Omental fat pad (tissue), 4 donors: Measurements from ENCODE around the gene RUVBL1. TPM values are rescaled to one million over a fixed set of nuclear protein-coding genes. Genes with fewer than 3 reads are reported as not detected.

Experiments
- ATAC-seq: fragments of 150-250 bp; one replicate; pipeline ENCODE4 v1.9.1; 2016; ENCODE audit warnings: mild to moderate bottlenecking, moderate library complexity; ENCODE audit not compliant: low FRiP score
- DNase-seq: peaks from one replicate; pipeline ENCODE4 v3.0.0-alpha.2; 2019; ENCODE audit warnings: low spot score
- total RNA-seq, 4 donors: library from RNA; depleted of rRNA; stranded (reverse); fragments of >200 nt; gene quantifications; one replicate each; pipeline ENCODE4 v1.1.0, GENCODE V29; 2016
- TF ChIP-seq, protein P1 (sequence below), 3 donors: fragments of 450-650 bp; IDR thresholded peaks; one replicate each; pipeline ENCODE4 v1.5.1; 2016 to 2017; ENCODE audit warnings: antibody characterized with exemption in 3 of 3, mild to moderate bottlenecking in 3 of 3, moderate library complexity in 2 of 3

Gene RUVBL1
- total RNA-seq, 4 donors from 2014 or later = 27.1 to 36.8 (median 30.0) TPM

DNA sequence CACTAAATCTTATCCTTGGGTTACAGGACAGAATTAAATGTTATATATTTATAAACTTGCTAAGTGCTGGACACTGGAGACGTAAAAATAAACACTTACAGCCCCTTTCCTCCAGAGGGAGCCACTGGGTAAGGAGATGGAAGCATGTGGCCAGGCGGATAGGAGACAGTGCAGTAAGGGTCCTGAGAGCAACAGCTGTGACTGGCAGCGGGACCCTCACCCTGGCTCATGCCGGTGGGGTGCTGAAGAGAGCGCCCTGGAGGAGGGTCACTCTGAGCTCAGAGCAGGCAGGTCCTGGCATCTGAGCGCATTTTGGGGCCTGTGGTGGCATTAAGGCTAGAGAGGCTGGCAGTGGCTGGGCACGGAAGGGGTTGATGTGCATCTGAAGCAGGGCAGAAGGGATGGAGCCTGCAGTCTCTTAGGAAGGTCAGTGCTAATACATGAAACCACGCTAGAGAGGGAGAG, 55.4 kb downstream of the RUVBL1 start:
- TF ChIP-seq, protein P1, sequence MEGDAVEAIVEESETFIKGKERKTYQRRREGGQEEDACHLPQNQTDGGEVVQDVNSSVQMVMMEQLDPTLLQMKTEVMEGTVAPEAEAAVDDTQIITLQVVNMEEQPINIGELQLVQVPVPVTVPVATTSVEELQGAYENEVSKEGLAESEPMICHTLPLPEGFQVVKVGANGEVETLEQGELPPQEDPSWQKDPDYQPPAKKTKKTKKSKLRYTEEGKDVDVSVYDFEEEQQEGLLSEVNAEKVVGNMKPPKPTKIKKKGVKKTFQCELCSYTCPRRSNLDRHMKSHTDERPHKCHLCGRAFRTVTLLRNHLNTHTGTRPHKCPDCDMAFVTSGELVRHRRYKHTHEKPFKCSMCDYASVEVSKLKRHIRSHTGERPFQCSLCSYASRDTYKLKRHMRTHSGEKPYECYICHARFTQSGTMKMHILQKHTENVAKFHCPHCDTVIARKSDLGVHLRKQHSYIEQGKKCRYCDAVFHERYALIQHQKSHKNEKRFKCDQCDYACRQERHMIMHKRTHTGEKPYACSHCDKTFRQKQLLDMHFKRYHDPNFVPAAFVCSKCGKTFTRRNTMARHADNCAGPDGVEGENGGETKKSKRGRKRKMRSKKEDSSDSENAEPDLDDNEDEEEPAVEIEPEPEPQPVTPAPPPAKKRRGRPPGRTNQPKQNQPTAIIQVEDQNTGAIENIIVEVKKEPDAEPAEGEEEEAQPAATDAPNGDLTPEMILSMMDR (IDR thresholded peaks at IDR 0.05) = no peak
- no peak for ATAC-seq
- DNase-seq = no peak

DNA sequence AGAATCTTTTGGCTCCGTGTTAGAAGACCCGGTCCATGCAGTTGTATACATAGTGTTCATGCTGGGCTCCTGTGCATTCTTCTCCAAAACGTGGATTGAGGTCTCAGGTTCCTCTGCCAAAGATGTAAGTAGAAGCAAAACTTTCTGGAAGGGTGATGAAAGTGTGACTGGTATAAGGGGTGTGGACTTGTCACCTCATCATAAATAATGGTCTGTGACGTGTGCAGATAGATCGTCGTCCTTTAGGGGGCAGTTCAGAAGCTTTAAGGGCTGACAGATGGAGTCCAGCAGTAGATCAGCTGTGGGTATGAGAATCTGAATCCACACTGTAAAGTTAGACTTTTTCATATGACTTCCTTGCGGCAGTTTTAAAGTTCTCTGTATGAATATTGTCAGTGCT, 56.1 kb downstream of the RUVBL1 start:
- DNase-seq (no peak), ATAC-seq (no peak)
- TF ChIP-seq, protein P1 (IDR thresholded peaks at IDR 0.05) = no peak

DNA sequence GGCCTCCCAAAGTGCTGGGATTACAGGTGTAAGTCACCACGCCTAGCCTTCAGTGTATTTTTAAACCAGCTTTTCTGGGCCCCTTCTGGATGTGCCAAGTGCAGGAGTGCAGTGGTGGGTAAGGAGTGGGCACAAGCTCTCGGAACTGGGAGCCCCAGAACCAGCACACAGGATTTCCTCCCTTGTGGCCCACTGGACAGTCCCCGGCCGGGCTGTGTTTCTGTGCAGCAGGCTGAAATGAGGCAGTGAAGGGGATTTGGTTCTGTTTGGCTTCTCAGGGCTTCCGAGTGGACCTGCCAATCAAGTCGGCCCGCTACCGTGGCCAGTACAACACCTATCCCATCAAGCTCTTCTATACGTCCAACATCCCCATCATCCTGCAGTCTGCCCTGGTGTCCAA, 56.9 kb downstream of the RUVBL1 start:
- DNase-seq = no peak
- TF ChIP-seq, protein P1 (IDR thresholded peaks at IDR 0.05) = no peak
- ATAC-seq = no peak

DNA sequence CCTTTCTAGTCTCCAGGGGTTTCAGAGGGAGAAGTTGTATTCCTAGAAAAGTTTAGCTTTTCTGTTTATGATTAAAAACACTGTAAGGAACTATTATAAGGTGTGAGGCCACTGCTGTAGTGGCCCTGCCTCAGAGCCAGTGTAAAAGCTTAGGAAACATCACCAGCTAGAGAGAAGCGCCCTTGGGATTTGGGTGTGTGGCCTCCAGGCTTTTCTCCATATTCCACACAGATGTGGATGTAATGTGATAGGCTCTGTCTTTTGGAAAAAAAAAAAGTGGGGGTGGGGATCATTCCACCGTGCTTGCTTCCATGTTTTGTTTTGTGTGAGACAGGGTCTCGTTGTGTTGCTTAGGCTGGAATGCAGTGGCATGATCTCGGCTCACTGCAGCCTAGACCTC, 57.5 kb downstream of the RUVBL1 start:
- ATAC-seq (no peak), DNase-seq (no peak)
- TF ChIP-seq, protein P1 (IDR thresholded peaks at IDR 0.05) = no peak

DNA sequence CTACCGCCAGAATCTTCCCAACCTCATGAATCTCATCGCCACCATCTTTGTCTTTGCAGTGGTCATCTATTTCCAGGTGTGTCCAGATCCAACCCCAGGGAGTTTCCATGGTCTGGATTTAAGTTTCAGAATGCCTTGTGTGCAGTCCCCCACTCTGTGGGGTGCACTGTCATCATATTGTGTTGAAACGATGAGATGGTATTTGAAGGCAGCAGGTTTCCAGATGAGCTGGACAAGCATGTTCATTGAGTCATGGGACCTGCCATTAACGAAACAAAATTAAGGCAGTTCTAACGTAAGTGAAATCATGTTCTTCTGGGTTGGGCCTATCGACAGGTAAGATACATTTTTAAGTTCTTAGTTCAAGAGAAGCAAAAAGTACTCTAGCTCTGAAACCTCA, 58.6 kb downstream of the RUVBL1 start:
- no peak for ATAC-seq
- DNase-seq = no peak
- TF ChIP-seq, protein P1 (IDR thresholded peaks at IDR 0.05) = no peak

DNA sequence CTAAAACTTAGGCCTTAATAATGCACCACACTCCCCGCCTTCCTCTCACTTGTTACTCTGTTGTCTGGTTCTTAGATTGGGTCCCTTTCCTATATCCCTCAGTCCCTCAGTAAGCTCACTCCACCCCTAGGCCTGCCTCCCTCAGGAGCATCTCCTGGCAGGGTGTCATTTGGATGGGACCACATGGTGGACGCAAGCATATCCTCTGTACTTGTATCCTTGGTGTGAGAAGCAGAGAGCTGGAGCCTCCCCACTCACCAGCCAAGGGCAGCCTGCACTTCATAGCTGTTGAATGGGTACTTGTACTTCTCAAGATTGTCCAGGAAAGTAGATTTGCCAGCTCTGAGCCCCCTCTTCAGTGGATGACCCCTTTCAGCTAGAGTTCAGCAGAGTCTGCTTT, 59.7 kb downstream of the RUVBL1 start:
- TF ChIP-seq, protein P1 (IDR thresholded peaks at IDR 0.05) = no peak
- DNase-seq (no peak), ATAC-seq (no peak)

DNA sequence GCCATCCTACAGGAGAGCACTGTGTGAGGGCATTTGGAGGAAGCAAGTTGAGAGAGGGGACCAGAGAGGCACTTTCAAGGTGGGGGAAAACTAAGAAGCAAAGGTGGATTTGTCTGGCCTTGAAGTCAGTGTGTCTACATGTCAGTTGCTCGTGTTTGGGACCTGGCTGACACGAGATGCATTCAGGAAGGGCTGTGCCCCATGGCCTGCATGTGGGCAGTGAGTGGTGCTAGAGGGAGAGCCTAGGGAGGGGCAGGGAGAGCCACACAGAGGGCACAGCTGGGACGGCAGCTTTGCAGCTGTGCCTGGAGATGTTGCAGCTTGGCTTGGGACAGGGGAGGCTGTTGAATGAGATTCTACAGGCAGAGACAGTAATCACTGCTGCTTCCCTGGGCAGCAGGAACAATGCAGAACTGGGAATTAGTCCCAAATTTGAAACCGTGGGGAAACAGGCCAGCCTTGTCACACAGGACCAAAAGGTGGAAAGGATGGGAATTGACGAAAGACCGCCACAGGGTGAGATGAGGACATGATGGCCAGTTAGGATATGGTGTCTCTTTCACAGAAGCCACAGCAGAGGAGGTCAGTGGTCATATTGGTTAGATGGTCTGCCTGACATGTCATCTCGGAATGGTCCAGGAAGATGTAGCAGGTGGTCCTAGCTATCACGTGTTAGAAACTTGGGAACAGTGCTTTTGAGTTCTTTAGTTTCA, 61.4 kb downstream of the RUVBL1 start:
- ATAC-seq (no peak), DNase-seq (no peak)
- TF ChIP-seq, protein P1 (IDR thresholded peaks at IDR 0.05) = no peak
